NT2/D1 (cell line): ENCODE data around the gene CELSR1.

Source experiments
- SUZ12 ChIP-seq: IDR thresholded peaks from 2 replicates; pipeline ENCODE4 v1.6.1; 2011; ENCODE audit not compliant: insufficient read length, insufficient read depth; ENCODE audit errors: extremely low read depth
- YY1 ChIP-seq: IDR thresholded peaks from 2 replicates; pipeline ENCODE4 v1.6.1; 2011; ENCODE audit not compliant: insufficient read length, insufficient read depth
- ZNF274 ChIP-seq: IDR thresholded peaks from 2 replicates; pipeline ENCODE4 v1.6.1; 2011; ENCODE audit warnings: mild to moderate bottlenecking, low read depth, low read length

DNA sequence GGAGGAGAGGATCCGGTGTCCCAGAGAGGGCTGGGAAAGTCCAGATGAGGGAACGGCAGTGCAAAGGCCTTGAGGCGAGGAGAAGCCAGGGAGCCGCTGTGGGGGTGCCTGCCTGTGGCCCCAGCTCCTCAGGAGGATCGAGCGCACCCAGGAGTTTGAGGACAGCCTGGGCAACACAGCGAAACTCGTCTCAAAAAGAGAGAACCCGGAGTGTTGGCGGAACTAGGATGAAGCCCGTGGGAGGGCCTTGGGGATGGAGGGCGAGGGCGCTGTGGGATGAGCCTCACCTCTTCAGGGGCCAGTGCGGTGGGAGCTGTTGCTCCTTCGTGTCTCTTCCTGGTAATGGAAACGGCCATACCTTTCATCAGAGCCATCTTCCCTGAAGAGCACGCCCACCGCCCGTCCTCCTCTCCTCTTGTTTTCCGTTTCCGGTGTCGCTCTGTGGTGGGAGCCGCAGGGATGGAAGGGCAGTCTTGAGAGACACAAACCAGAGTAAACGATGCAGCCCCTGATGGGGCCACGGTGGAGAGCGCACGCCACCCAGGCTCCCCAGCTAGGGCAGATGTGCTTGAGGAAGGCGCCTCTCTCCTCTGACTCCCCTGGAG, 186.2 kb downstream of the CELSR1 start:
- no peak for TF ChIP-seq ZNF274
- no peak for TF ChIP-seq YY1
- TF ChIP-seq SUZ12: no peak
